WI38 (cell line): ENCODE data around the gene XCL2.

Experiments used
- H3K4me3 ChIP-seq: 2 replicates; pipeline ENCODE4 v1.5.1; 2011; ENCODE audit warnings: low read depth, mild to moderate bottlenecking, control low read depth, low read length
- CTCF ChIP-seq: IDR thresholded peaks from 2 replicates; pipeline ENCODE4 v1.5.1; 2012; ENCODE audit warnings: low read depth, mild to moderate bottlenecking, control low read depth, low read length

XCL2 gene

GRCh38 chr1:168498159-168498631, 45.6 kb downstream of the XCL2 start:
- no peak for TF ChIP-seq CTCF
- no peak overlapping the region for H3K4me3 ChIP-seq

GRCh38 chr1:168497376-168497950, 46.3 kb downstream of the XCL2 start:
- no peak overlapping the region for H3K4me3 ChIP-seq
- TF ChIP-seq CTCF: no peak

- no peak for TF ChIP-seq CTCF
- H3K4me3 ChIP-seq: no peak overlapping the region
Observed at GRCh38 chr1:168491527-168492164, 52.2 kb downstream of the XCL2 start.
